ENCODE results near the gene CEP131. TPM values are rescaled to one million over a fixed set of nuclear protein-coding genes. Genes with fewer than 3 reads are reported as not detected.

Gene CEP131
- total RNA-seq, 1 donor from 2014 or later = 15.9 TPM

DNA sequence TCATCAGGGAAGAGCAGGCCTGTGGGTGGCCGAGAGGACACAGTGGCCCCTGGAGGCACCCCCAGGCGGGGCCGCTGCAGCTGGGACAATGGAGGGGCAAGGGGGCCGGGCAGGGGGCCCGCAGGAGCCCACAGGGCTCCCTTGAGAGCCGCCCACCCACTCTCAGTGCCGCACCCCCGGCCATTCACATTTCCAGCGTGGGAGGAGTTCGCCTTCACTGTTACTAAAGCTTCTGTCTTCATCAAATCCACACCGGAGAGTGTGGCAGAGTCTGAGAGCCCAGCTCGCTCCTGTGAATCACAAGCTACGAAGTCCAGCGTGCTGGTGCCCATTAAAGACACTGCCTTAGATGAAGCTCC, 78.4 kb downstream of the CEP131 start:
- no peaks in the 10 kb centered on the region for H3K36me3 Mint-ChIP-seq (ENCODE audit: low read depth)
- DNase-seq = no peak
- H3K4me1 Mint-ChIP-seq = peaks cover 3% of the 10 kb centered on the region
- no peak overlapping the region for H3K27ac Mint-ChIP-seq
- intact Hi-C loops (cut with micrococcal nuclease) = no loop called here
- ChIA-PET POLR2A (no interaction called here), CTCF (no interaction called here)
- no peaks in the 10 kb centered on the region for H3K9me3 Mint-ChIP-seq
- no peak for ATAC-seq (ENCODE audit: low read depth)
- H3K4me3 Mint-ChIP-seq = no peak overlapping the region
- H3K27me3 Mint-ChIP-seq = peaks cover 7% of the 10 kb centered on the region
- TF ChIP-seq, protein P1, sequence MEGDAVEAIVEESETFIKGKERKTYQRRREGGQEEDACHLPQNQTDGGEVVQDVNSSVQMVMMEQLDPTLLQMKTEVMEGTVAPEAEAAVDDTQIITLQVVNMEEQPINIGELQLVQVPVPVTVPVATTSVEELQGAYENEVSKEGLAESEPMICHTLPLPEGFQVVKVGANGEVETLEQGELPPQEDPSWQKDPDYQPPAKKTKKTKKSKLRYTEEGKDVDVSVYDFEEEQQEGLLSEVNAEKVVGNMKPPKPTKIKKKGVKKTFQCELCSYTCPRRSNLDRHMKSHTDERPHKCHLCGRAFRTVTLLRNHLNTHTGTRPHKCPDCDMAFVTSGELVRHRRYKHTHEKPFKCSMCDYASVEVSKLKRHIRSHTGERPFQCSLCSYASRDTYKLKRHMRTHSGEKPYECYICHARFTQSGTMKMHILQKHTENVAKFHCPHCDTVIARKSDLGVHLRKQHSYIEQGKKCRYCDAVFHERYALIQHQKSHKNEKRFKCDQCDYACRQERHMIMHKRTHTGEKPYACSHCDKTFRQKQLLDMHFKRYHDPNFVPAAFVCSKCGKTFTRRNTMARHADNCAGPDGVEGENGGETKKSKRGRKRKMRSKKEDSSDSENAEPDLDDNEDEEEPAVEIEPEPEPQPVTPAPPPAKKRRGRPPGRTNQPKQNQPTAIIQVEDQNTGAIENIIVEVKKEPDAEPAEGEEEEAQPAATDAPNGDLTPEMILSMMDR (IDR thresholded peaks at IDR 0.05) = no peak

DNA sequence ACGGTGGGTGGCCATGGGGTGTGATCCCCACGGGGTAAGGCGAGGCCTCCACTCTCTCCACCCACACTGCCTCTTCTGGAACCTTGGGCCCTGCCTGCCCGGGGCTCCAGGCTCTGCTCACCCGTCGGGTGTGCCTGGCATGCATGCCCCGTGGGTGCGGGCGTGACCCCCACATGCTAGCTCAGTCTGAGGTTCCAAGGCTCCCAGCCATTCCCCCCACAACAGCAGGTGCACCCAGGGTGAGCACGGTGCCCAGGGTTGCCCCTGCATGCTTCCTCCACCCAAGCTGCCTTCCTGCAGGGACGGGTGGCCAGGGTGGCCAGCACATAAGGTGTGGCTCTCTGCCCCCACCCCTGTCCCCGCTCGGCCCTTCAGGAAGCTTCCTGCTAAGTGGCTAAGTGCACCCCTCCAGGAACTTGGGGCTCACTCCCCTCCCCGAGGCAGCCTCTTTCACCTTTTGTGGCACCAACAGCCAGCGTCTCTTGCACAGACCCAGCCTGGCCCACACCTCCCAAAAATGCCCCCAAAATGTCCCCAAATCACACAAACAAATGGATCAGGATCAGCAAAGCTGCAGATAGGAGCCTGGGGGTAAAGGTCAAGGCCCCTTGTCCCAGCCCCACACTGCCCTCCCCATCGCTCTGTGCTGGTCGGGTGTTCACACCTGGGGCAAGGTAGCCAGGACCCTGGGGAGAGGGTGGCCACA, 78.9 kb downstream of the CEP131 start:
- POLR2A ChIA-PET = interaction anchor here (1.6 kb wide), 1 partner anchor 95 kb away, joined by 6 read pairs; the partner anchor contains the start of genes NDUFAF8 and TEPSIN
- TF ChIP-seq, protein P1 (IDR thresholded peaks at IDR 0.05) = no peak
- intact Hi-C loops (cut with micrococcal nuclease) = no loop called here
- ATAC-seq (ENCODE audit: low read depth) (no peak), DNase-seq (no peak)
- peaks cover 3% of the 10 kb centered on the region for H3K27me3 Mint-ChIP-seq
- CTCF ChIA-PET = interaction anchor here (0.9 to 1.4 kb wide), 4 partner anchors 98 to 457 kb away, joined by 3 to 6 read pairs (median 4); no protein-coding TSS in a partner anchor
- no peak overlapping the region for H3K27ac Mint-ChIP-seq
- H3K4me3 Mint-ChIP-seq = no peak overlapping the region
- H3K9me3 Mint-ChIP-seq = no peaks in the 10 kb centered on the region
- no peaks in the 10 kb centered on the region for H3K36me3 Mint-ChIP-seq (ENCODE audit: low read depth)
- H3K4me1 Mint-ChIP-seq = no peaks in the 10 kb centered on the region

- ChIA-PET CTCF (interaction anchor here (0.9 to 1.4 kb wide), 4 partner anchors 99 to 458 kb away, joined by 3 to 6 read pairs (median 4); no protein-coding TSS in a partner anchor), POLR2A (interaction anchor here (1.6 kb wide), 1 partner anchor 96 kb away, joined by 6 read pairs; the partner anchor contains the start of genes NDUFAF8 and TEPSIN)
- no peak overlapping the region for H3K27ac Mint-ChIP-seq
- H3K9me3 Mint-ChIP-seq = peaks cover 2% of the 10 kb centered on the region
- no peak for DNase-seq
- H3K4me3 Mint-ChIP-seq = no peak overlapping the region
- TF ChIP-seq, protein P1 (IDR thresholded peaks at IDR 0.05) = no peak
- no peaks in the 10 kb centered on the region for H3K4me1 Mint-ChIP-seq
- H3K36me3 Mint-ChIP-seq (ENCODE audit: low read depth) = no peaks in the 10 kb centered on the region
- peaks cover 3% of the 10 kb centered on the region for H3K27me3 Mint-ChIP-seq
- intact Hi-C loops (cut with micrococcal nuclease) = no loop called here
- no peak for ATAC-seq (ENCODE audit: low read depth)
Observed at GRCh38 chr17:81143200-81143527, 79.6 kb downstream of the CEP131 start.

DNA sequence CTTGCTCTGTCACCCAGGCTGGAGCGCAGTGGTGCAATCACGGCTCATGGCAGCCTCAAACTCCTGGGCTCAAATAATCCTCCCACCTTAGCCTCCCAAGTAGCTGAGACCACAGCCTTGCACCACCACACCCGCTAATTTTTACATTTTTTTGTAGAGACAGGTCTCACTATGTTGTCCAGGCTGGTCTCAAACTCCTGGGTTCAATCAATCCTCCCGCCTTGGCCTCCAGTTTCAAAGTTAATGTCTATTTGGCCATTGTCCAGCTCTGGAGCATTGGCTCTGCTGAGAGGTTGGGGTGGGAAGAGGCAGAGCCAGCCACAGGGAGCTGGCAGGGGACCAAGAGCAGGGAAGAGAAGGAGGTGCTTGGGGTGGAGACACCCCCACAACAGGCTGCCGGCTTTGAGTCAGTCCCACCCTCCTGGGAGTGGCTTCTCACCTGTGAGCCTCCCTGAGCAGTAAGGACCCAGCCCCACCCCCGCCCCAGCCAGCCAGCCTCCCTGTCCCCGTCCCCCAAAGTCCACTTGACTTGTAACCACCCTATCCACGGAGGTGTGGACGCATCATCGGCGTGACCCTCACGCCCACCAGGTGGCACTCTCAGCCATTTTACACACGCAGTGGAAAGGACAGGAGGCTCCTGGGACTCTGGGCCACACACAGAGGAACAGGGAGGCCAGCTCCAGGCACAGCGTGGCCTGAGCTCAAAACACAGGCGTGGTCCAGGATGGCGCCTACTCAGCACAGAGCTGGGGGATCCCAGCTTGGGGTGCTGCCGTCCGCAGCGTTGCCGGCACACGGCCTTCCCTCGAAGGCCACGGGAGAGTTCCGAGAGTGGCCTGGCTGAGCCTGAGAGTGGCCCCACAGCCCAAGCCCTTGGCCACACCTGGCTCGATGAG, 80.2 kb downstream of the CEP131 start:
- CTCF ChIA-PET = interaction anchor here (0.5 to 1.8 kb wide), 8 partner anchors 98 to 460 kb away, joined by 3 to 6 read pairs (median 4); no protein-coding TSS in a partner anchor
- DNase-seq (peak; percentile 58), ATAC-seq (ENCODE audit: low read depth) (peak; percentile 92)
- Mint-ChIP-seq H3K9me3 (peaks cover 3% of the 10 kb centered on the region), H3K27me3 (peaks cover 3% of the 10 kb centered on the region), H3K27ac (no peak overlapping the region), H3K4me1 (no peaks in the 10 kb centered on the region), H3K36me3 (ENCODE audit: low read depth) (no peaks in the 10 kb centered on the region), H3K4me3 (no peak overlapping the region)
- POLR2A ChIA-PET = interaction anchor here (0.6 to 1.6 kb wide), 2 partner anchors 97 to 375 kb away, joined by 6 read pairs; partner anchors contain the start of genes NDUFAF8 and TEPSIN
- TF ChIP-seq, protein P1 (IDR thresholded peaks at IDR 0.05) = no peak
- intact Hi-C loops (cut with micrococcal nuclease) = loop anchor here (1.0 kb wide), 2 partner anchors 342 to 459 kb away; no protein-coding TSS in a partner anchor

- TF ChIP-seq, protein P1 (IDR thresholded peaks at IDR 0.05) = no peak
- Mint-ChIP-seq H3K4me1 (no peaks in the 10 kb centered on the region), H3K4me3 (no peak overlapping the region), H3K27ac (no peak overlapping the region), H3K27me3 (peaks cover 3% of the 10 kb centered on the region), H3K9me3 (peaks cover 3% of the 10 kb centered on the region), H3K36me3 (ENCODE audit: low read depth) (no peaks in the 10 kb centered on the region)
- intact Hi-C loops (cut with micrococcal nuclease) = no loop called here
- DNase-seq = no peak
- CTCF ChIA-PET = interaction anchor here (1.8 kb wide), 1 partner anchor 101 kb away, joined by 4 read pairs; no protein-coding TSS in a partner anchor
- no peak for ATAC-seq (ENCODE audit: low read depth)
- POLR2A ChIA-PET = no interaction called here
Observed at GRCh38 chr17:81140695-81141094, 82.1 kb downstream of the CEP131 start.

All from activated B cell treated with CpG ODN at 0.5 μM for 24 hours (primary cell).